HG03103 (cell line): ENCODE measurements around the gene CRISP3.

Experiments used
- ATAC-seq: cut with Tn5 transposase; IDR thresholded peaks from one replicate; pipeline ENCODE4 v1.9.1; 2021; ENCODE audit warnings: low read depth; ENCODE audit not compliant: unreplicated experiment

Gene CRISP3

DNA sequence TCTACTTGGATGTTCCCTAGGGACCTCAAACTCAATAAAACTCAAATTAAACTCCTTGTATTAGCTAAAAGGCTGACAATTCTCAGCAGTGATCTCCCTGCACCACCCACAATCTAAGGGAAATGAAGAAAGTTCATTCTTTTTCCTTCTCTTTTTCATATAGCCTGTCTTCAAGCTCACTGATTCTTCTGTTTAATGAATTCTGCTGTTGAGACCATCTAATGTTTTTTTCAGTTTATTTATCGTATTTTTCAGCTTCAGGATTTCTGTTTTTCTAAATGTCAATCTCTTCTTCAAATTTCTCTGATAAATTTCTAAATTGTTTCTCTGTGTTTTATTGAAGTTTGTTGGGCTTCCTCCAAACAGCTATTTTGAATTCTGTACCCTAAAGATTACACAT lies 50.7 kb downstream of the CRISP3 start:
- ATAC-seq, result no peak

DNA sequence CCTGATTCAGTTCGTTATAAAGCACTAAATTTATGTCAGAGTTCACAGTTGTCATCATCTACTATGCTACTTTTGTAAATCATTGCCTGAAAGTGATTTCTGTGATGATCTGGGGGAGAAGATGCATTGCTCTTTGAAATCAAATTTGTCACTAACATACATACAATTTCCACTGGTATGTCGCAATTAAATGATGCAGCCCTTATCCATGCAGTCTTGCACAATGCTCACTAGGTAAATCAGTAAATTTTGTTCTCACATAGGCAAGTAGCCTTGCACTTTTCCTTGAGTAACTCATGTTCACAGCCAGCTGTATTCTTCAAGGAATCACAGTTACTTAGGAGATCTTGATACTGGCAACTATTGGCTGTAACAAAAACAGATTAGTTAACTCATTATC lies 51.7 kb downstream of the CRISP3 start:
- ATAC-seq, result no peak
